Trophoblast cell (in vitro differentiated cells and primary cell): ENCODE data around the gene PRDX3.

Experiments
- DNase-seq, 2 donors: peaks; one replicate each; pipeline ENCODE4 v3.0.0-alpha.2; 2016
- H2AFZ ChIP-seq: 2 replicates; pipeline ENCODE4 v1.6.1; 2013; ENCODE audit warnings: low read length, moderate library complexity, mild to moderate bottlenecking; ENCODE audit not compliant: insufficient read depth, poor library complexity
- H2AK5ac ChIP-seq: 2 replicates; pipeline ENCODE4 v1.6.1; 2013; ENCODE audit warnings: mild to moderate bottlenecking, low read length
- H2BK120ac ChIP-seq: 2 replicates; pipeline ENCODE4 v1.6.1; 2013; ENCODE audit warnings: low read length, mild to moderate bottlenecking, moderate library complexity; ENCODE audit not compliant: insufficient read depth, poor library complexity
- H2BK12ac ChIP-seq: 2 replicates; pipeline ENCODE4 v1.6.1; 2013; ENCODE audit warnings: mild to moderate bottlenecking, low read length, moderate library complexity
- H2BK5ac ChIP-seq: 2 replicates; pipeline ENCODE4 v1.6.1; 2013; ENCODE audit warnings: low read length, low read depth, moderate library complexity, mild to moderate bottlenecking; ENCODE audit not compliant: poor library complexity
- H3K14ac ChIP-seq: 2 replicates; pipeline ENCODE4 v1.6.1; 2013; ENCODE audit warnings: mild to moderate bottlenecking, low read length
- H3K18ac ChIP-seq: 2 replicates; pipeline ENCODE4 v1.6.1; 2013; ENCODE audit warnings: mild to moderate bottlenecking, low read length
- H3K23ac ChIP-seq: 2 replicates; pipeline ENCODE4 v1.6.1; 2013; ENCODE audit warnings: low read length
- H3K27ac ChIP-seq: 2 replicates; pipeline ENCODE4 v1.5.1; 2013; ENCODE audit warnings: low read depth, mild to moderate bottlenecking, inconsistent platforms, low read length, moderate library complexity
- H3K27me3 ChIP-seq: 2 replicates; pipeline ENCODE4 v1.6.1; 2013; ENCODE audit warnings: inconsistent platforms, mild to moderate bottlenecking, low read length, moderate library complexity; ENCODE audit not compliant: insufficient read depth
- H3K36me3 ChIP-seq, 2 experiments: 1 replicate in 1 of 2; 2 replicates in 1 of 2; pipeline ENCODE4 v1.6.1; 2013; ENCODE audit warnings: low read length in 2 of 2, mild to moderate bottlenecking in 2 of 2, moderate library complexity in 1 of 2; ENCODE audit not compliant: insufficient read depth in 2 of 2, control insufficient read depth in 1 of 2
- H3K4ac ChIP-seq: 2 replicates; pipeline ENCODE4 v1.6.1; 2013; ENCODE audit warnings: low read depth, mild to moderate bottlenecking, low read length, moderate library complexity
- H3K4me1 ChIP-seq, 2 experiments: 1 replicate in 1 of 2; 2 replicates in 1 of 2; pipeline ENCODE4 v1.6.1; 2013; ENCODE audit warnings: low read length in 2 of 2, mild to moderate bottlenecking in 2 of 2, moderate library complexity in 1 of 2; ENCODE audit not compliant: insufficient read depth in 2 of 2, control insufficient read depth in 1 of 2
- H3K4me2 ChIP-seq: 2 replicates; pipeline ENCODE4 v1.6.1; 2013; ENCODE audit warnings: inconsistent platforms, mild to moderate bottlenecking, low read length, moderate library complexity
- H3K4me3 ChIP-seq: 2 replicates; pipeline ENCODE4 v1.5.1; 2013; ENCODE audit warnings: mild to moderate bottlenecking, low read depth, low read length, inconsistent platforms
- H3K79me1 ChIP-seq: one replicate; pipeline ENCODE4 v1.6.1; 2013; ENCODE audit warnings: low read length
- H3K79me2 ChIP-seq: 2 replicates; pipeline ENCODE4 v1.6.1; 2013; ENCODE audit warnings: low read length, mild to moderate bottlenecking; ENCODE audit not compliant: control insufficient read depth, insufficient read depth, poor library complexity
- H3K9ac ChIP-seq: 2 replicates; pipeline ENCODE4 v1.6.1; 2013; ENCODE audit warnings: mild to moderate bottlenecking, low read length
- H3K9me3 ChIP-seq: 2 replicates; pipeline ENCODE4 v1.6.1; 2013; ENCODE audit warnings: low read depth, mild to moderate bottlenecking, control low read depth, inconsistent platforms, low read length; ENCODE audit not compliant: insufficient read depth
- H4K12ac ChIP-seq: 2 replicates; pipeline ENCODE4 v1.6.1; 2013; ENCODE audit warnings: low read depth, mild to moderate bottlenecking, low read length, moderate library complexity
- H4K8ac ChIP-seq: 2 replicates; pipeline ENCODE4 v1.6.1; 2013; ENCODE audit warnings: low read depth, mild to moderate bottlenecking, low read length, moderate library complexity
- H4K91ac ChIP-seq: one replicate; pipeline ENCODE4 v1.6.1; 2013; ENCODE audit warnings: low read depth, mild to moderate bottlenecking, low read length, moderate library complexity
- WGBS: extraction: QIAGEN DNeasy Blood & Tissue Kit; methylation state at CpG from one replicate; pipeline ENCODE4 v1.1.7; 2013; ENCODE audit warnings: missing lambda C conversion rate; ENCODE audit not compliant: insufficient read length, insufficient coverage; ENCODE audit errors: extremely low coverage; 5-methylcytosine and 5-hydroxymethylcytosine counted together

The PRDX3 gene

DNA sequence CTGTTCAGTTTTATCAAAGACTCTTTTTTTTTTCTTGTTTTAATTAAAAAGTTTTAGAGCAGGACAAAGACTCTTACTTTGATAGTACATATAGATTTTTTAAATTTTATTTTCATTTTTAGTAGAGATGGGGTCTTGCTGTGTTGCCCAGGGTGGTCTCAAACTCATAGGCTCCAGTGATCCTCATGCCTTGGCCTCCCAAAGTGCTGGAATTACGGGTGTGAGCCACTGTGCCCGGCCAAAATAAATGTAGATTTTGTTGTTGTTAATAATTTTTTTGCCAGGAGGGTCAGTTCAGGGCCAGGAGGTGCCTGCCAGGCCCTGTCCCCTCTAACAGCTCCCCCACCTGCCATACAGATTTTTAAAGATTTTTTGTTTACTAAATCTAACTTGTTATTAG is 57.7 kb downstream of the PRDX3 start:
- Histone ChIP-seq H4K8ac (no peak overlapping the region), H3K27me3 (no peaks in the 10 kb centered on the region), H4K91ac (no peak overlapping the region), H2BK5ac (no peak overlapping the region), H3K79me1 (peaks cover 5% of the 10 kb centered on the region), H3K14ac (no peak overlapping the region), H2AFZ (no peak overlapping the region), H3K4me1 (no peaks in the 10 kb centered on the region), H3K9ac (no peak overlapping the region), H3K4me3 (no peak overlapping the region), H4K12ac (no peak overlapping the region), H3K9me3 (no peaks in the 10 kb centered on the region), H3K4me2 (no peak overlapping the region), H2BK120ac (no peak overlapping the region), H2AK5ac (no peak overlapping the region), H2BK12ac (no peak overlapping the region), H3K4ac (no peak overlapping the region), H3K27ac (no peak overlapping the region), H3K18ac (no peak overlapping the region), H3K79me2 (no peaks in the 10 kb centered on the region), H3K36me3 (peaks cover 54 to 55% of the 10 kb centered on the region in 2 experiments), H3K23ac (no peak overlapping the region)
- DNase-seq: no peak
- no CpG with 5 or more reads among the region's 2 CpGs for WGBS

DNA sequence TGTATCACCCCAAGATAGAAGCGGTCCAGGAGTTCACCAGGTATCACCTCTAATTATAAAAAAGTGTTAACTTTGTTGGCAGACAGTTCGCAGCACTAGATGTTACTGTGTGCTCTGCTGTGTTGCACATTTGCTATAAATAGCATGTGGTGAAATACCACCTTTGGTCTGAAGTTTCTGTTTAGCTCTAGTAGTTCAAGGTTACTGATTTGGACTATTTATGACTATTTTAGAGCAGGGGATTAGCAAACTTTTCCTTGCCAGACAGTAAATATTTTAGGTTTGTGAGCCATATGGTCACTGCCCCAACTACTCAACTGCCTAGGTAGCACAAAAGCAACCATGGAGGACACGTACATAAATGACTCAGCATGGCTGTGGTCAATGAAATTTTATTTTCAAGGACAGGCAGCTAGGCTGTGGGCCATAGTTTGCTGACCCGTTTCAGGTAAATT is 58.2 kb downstream of the PRDX3 start:
- no peak overlapping the region for H3K4ac ChIP-seq
- no peak overlapping the region for H3K4me3 ChIP-seq
- H3K23ac ChIP-seq: no peak overlapping the region
- H3K9me3 ChIP-seq: no peaks in the 10 kb centered on the region
- no peak overlapping the region for H4K8ac ChIP-seq
- H3K79me2 ChIP-seq: no peaks in the 10 kb centered on the region
- H3K4me1 ChIP-seq: no peaks in the 10 kb centered on the region
- WGBS: no CpG with 5 or more reads among the region's 4 CpGs
- no peak overlapping the region for H2BK12ac ChIP-seq
- H3K36me3 ChIP-seq: peaks cover 52 to 53% of the 10 kb centered on the region in 2 experiments
- H2BK5ac ChIP-seq: no peak overlapping the region
- no peak overlapping the region for H4K91ac ChIP-seq
- H3K18ac ChIP-seq: no peak overlapping the region
- H4K12ac ChIP-seq: no peak overlapping the region
- no peak overlapping the region for H3K4me2 ChIP-seq
- DNase-seq: no peak
- H2AK5ac ChIP-seq: no peak overlapping the region
- H2AFZ ChIP-seq: no peak overlapping the region
- H2BK120ac ChIP-seq: no peak overlapping the region
- H3K27me3 ChIP-seq: no peaks in the 10 kb centered on the region
- peaks cover 5% of the 10 kb centered on the region for H3K79me1 ChIP-seq
- H3K9ac ChIP-seq: no peak overlapping the region
- H3K27ac ChIP-seq: no peak overlapping the region
- H3K14ac ChIP-seq: no peak overlapping the region

DNA sequence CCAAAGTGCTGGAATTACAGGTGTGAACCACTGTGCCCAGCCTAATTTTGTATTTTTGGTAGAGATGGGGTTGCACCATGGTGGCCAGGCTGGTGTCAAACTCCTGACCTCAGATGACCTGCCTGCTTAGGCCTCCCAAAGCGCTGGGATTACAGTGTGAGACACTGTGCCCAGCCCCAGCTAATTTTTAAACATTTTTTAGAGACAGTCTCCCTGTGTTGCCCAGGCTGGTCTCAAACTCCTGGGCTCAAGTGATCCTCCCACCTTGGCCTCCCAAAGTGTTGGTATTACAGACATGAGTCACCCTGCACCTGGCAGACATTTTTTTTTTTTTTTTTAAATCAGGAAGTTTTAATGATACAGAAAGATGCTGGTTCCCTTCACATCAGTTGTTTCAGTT is 59.2 kb downstream of the PRDX3 start:
- Histone ChIP-seq H3K4ac (no peak overlapping the region), H2BK120ac (no peak overlapping the region), H3K4me3 (no peak overlapping the region), H2BK5ac (no peak overlapping the region), H3K79me2 (no peaks in the 10 kb centered on the region), H4K91ac (no peak overlapping the region), H4K12ac (no peak overlapping the region), H3K36me3 (peaks cover 46 to 52% of the 10 kb centered on the region in 2 experiments), H3K18ac (peak overlapping the region; percentile 45), H3K4me2 (no peak overlapping the region), H3K23ac (no peak overlapping the region), H2BK12ac (no peak overlapping the region), H3K9me3 (no peaks in the 10 kb centered on the region), H2AK5ac (no peak overlapping the region), H3K4me1 (peaks cover under 1% of the 10 kb centered on the region in 2 experiments), H3K79me1 (peaks cover 5% of the 10 kb centered on the region), H3K27me3 (no peaks in the 10 kb centered on the region), H3K27ac (no peak overlapping the region), H3K9ac (no peak overlapping the region), H2AFZ (no peak overlapping the region), H3K14ac (no peak overlapping the region), H4K8ac (no peak overlapping the region)
- WGBS: no CpG with 5 or more reads among the region's 1 CpG
- DNase-seq: no peak

GRCh38 chr10:119118231-119118630 is 60.4 kb downstream of the PRDX3 start:
- Histone ChIP-seq H4K8ac (no peak overlapping the region), H3K79me2 (no peaks in the 10 kb centered on the region), H4K91ac (no peak overlapping the region), H2AFZ (no peak overlapping the region), H3K4me1 (peaks cover 5% of the 10 kb centered on the region in 2 experiments), H3K36me3 (peaks cover 39 to 49% of the 10 kb centered on the region in 2 experiments), H3K27me3 (no peaks in the 10 kb centered on the region), H3K23ac (no peak overlapping the region), H2BK12ac (no peak overlapping the region), H3K9me3 (no peaks in the 10 kb centered on the region), H3K79me1 (peaks cover 5% of the 10 kb centered on the region), H3K27ac (no peak overlapping the region), H4K12ac (no peak overlapping the region), H3K9ac (no peak overlapping the region), H3K18ac (no peak overlapping the region), H3K4ac (no peak overlapping the region), H3K4me2 (no peak overlapping the region), H2AK5ac (no peak overlapping the region), H3K14ac (no peak overlapping the region), H3K4me3 (no peak overlapping the region), H2BK120ac (no peak overlapping the region), H2BK5ac (no peak overlapping the region)
- no CpG with 5 or more reads among the region's 5 CpGs for WGBS
- DNase-seq: no peak
